IMR-90 (cell line): ENCODE measurements around the gene NTM. TPM values are rescaled to one million over a fixed set of nuclear protein-coding genes. Genes with fewer than 3 reads are reported as not detected.

Source experiments
- ATAC-seq: fragments of 200-7000 bp; cut with Tn5 transposase; 2 replicates; pipeline ENCODE4 v1.9.1; 2020; ENCODE audit warnings: low read depth, mild to moderate bottlenecking, moderate library complexity
- BruUV-seq: library from RNA; stranded (reverse); fragments of 400-500 nt; replicated peaks from 2 replicates; lab custom pipeline; 2021; lab: Mats Ljungman, UMichigan
- CTCF ChIA-PET: fragments of 300-600 bp; formaldehyde crosslinking; extraction: SDS; loops from one replicate; lab custom pipeline; 2021; ENCODE audit warnings: antibody characterized with exemption; lab: Yijun Ruan, JAX
- POLR2A ChIA-PET: fragments of 300-600 bp; sonication (Branson Sonifier 250); formaldehyde crosslinking; loops from one replicate; lab custom pipeline; 2022; ENCODE audit warnings: antibody characterized with exemption; ENCODE audit not compliant: unreplicated experiment; lab: Charles Lee
- DNase-seq: peaks from one replicate; pipeline ENCODE4 v3.0.0; 2013
- H2AFZ ChIP-seq: replicated peaks from 2 replicates; pipeline ENCODE3; 2013; ENCODE audit warnings: low read length, mild to moderate bottlenecking; ENCODE audit not compliant: poor library complexity
- H2AK5ac ChIP-seq: 2 replicates; pipeline ENCODE4 v1.6.1; 2013; ENCODE audit warnings: low read depth, low read length, inconsistent platforms
- H2AK9ac ChIP-seq: replicated peaks from 2 replicates; pipeline ENCODE3; 2013; ENCODE audit warnings: mild to moderate bottlenecking, low read depth, low read length, moderate library complexity; ENCODE audit not compliant: poor library complexity
- H2BK120ac ChIP-seq: 2 replicates; pipeline ENCODE4 v1.6.1; 2013; ENCODE audit warnings: low read depth, low read length, inconsistent platforms
- H2BK15ac ChIP-seq: 3 replicates; pipeline ENCODE4 v1.6.1; 2013; ENCODE audit warnings: low read depth, low read length, inconsistent platforms
- H2BK20ac ChIP-seq: 2 replicates; pipeline ENCODE4 v1.6.1; 2013; ENCODE audit warnings: low read depth, mild to moderate bottlenecking, inconsistent platforms, low read length, moderate library complexity
- H2BK5ac ChIP-seq: 2 replicates; pipeline ENCODE4 v1.6.1; 2013; ENCODE audit warnings: mild to moderate bottlenecking, low read depth, low read length, inconsistent platforms; ENCODE audit not compliant: poor library complexity, severe bottlenecking
- H3K14ac ChIP-seq: replicated peaks from 2 replicates; pipeline ENCODE4 v1.6.1; 2013; ENCODE audit warnings: low read depth, low read length, inconsistent platforms
- H3K18ac ChIP-seq: 2 replicates; pipeline ENCODE4 v1.6.1; 2013; ENCODE audit warnings: low read depth, low read length, control low read depth
- H3K23ac ChIP-seq: 2 replicates; pipeline ENCODE4 v1.6.1; 2013; ENCODE audit warnings: low read depth, low read length, inconsistent platforms
- H3K27ac ChIP-seq: 2 replicates; pipeline ENCODE4 v1.5.1; 2013; ENCODE audit warnings: mild to moderate bottlenecking, control low read depth, low read length; ENCODE audit not compliant: insufficient read depth
- H3K27me3 ChIP-seq: 2 replicates; pipeline ENCODE4 v1.6.1; 2013; ENCODE audit warnings: low read length; ENCODE audit not compliant: control insufficient read depth, insufficient read depth
- H3K36me3 ChIP-seq: 2 replicates; pipeline ENCODE4 v1.6.1; 2013; ENCODE audit warnings: low read length, mixed read lengths; ENCODE audit not compliant: control insufficient read depth, insufficient read depth
- H3K4ac ChIP-seq: 2 replicates; pipeline ENCODE4 v1.6.1; 2013; ENCODE audit warnings: low read depth, low read length, inconsistent platforms
- H3K4me1 ChIP-seq: 2 replicates; pipeline ENCODE4 v1.6.1; 2013; ENCODE audit warnings: low read length, mixed read lengths; ENCODE audit not compliant: control insufficient read depth, insufficient read depth
- H3K4me2 ChIP-seq: 2 replicates; pipeline ENCODE4 v1.6.1; 2013; ENCODE audit warnings: low read depth, mild to moderate bottlenecking, control low read depth, low read length, moderate library complexity
- H3K4me3 ChIP-seq: 2 replicates; pipeline ENCODE4 v1.5.1; 2013; ENCODE audit warnings: low read depth, mild to moderate bottlenecking, control low read depth, low read length, moderate library complexity; ENCODE audit not compliant: insufficient read depth
- H3K56ac ChIP-seq: 2 replicates; pipeline ENCODE4 v1.6.1; 2013; ENCODE audit warnings: low read length, inconsistent platforms; ENCODE audit not compliant: insufficient read depth; ENCODE audit errors: extremely low read depth
- H3K79me1 ChIP-seq, 2 experiments: 2 replicates each; pipeline ENCODE4 v1.6.1; 2013; ENCODE audit warnings: low read length in 2 of 2, inconsistent platforms in 1 of 2, low read depth in 1 of 2
- H3K9ac ChIP-seq: 2 replicates; pipeline ENCODE4 v1.6.1; 2013; ENCODE audit warnings: low read depth, low read length, control low read depth
- H3K9me1 ChIP-seq: 2 replicates; pipeline ENCODE4 v1.6.1; 2013; ENCODE audit warnings: low read length, inconsistent platforms; ENCODE audit not compliant: insufficient read depth
- H3K9me3 ChIP-seq: 2 replicates; pipeline ENCODE4 v1.6.1; 2013; ENCODE audit warnings: low read length; ENCODE audit not compliant: control insufficient read depth, insufficient read depth
- H4K20me1 ChIP-seq: 2 replicates; pipeline ENCODE4 v1.6.1; 2013; ENCODE audit warnings: low read length, inconsistent platforms; ENCODE audit not compliant: insufficient read depth
- H4K5ac ChIP-seq: 2 replicates; pipeline ENCODE4 v1.6.1; 2013; ENCODE audit warnings: mild to moderate bottlenecking, low read depth, low read length, control low read depth
- H4K8ac ChIP-seq, 2 experiments: 2 replicates each; pipeline ENCODE4 v1.6.1; 2013; ENCODE audit warnings: low read depth in 2 of 2, low read length in 2 of 2, control low read depth in 1 of 2, inconsistent platforms in 1 of 2
- H4K91ac ChIP-seq: 2 replicates; pipeline ENCODE4 v1.6.1; 2013; ENCODE audit warnings: low read depth, low read length, inconsistent platforms; ENCODE audit not compliant: insufficient read depth
- CEBPB ChIP-seq: IDR thresholded peaks from 2 replicates; pipeline ENCODE4 v1.6.1; 2012; ENCODE audit warnings: low read depth, low read length, improper control_type of control experiment
- CHD1 ChIP-seq: IDR thresholded peaks from 2 replicates; pipeline ENCODE4 v1.6.1; 2012; ENCODE audit warnings: low read depth, low read length, improper control_type of control experiment
- CTCF ChIP-seq: conservative IDR thresholded peaks from 2 replicates; pipeline ENCODE4 v1.5.1; 2012; ENCODE audit warnings: mild to moderate bottlenecking, low read depth, low read length, improper control_type of control experiment
- FOS ChIP-seq: fragments of 150-350 bp; IDR thresholded peaks from 2 replicates; pipeline ENCODE4 v1.6.1; 2016; ENCODE audit warnings: low read depth, low read length
- MAFK ChIP-seq: IDR thresholded peaks from 2 replicates; pipeline ENCODE4 v1.6.1; 2012; ENCODE audit warnings: low read depth, low read length, improper control_type of control experiment
- MAZ ChIP-seq: IDR thresholded peaks from 2 replicates; pipeline ENCODE4 v1.6.1; 2012; ENCODE audit warnings: low read depth, mild to moderate bottlenecking, low read length, improper control_type of control experiment, moderate library complexity, borderline replicate concordance
- MXI1 ChIP-seq: IDR thresholded peaks from 2 replicates; pipeline ENCODE4 v1.6.1; 2012; ENCODE audit warnings: low read depth, mild to moderate bottlenecking, low read length, moderate library complexity, borderline replicate concordance
- RCOR1 ChIP-seq: IDR thresholded peaks from 2 replicates; pipeline ENCODE4 v1.6.1; 2012; ENCODE audit warnings: mild to moderate bottlenecking, low read length, improper control_type of control experiment; ENCODE audit not compliant: insufficient replicate concordance
- SMC3 ChIP-seq: fragments of 150-350 bp; IDR thresholded peaks from 2 replicates; pipeline ENCODE4 v1.6.1; 2016; ENCODE audit warnings: low read depth, mild to moderate bottlenecking, antibody characterized with exemption, low read length, moderate library complexity
- WGBS, 2 experiments: methylation state at CpG; one replicate each; pipeline versions ENCODE4 v1.1.5 to v1.1.7; 2013; ENCODE audit warnings: missing lambda C conversion rate in 2 of 2; ENCODE audit not compliant: insufficient read length in 1 of 2; ENCODE audit errors: extremely low coverage in 2 of 2; 5-methylcytosine and 5-hydroxymethylcytosine counted together
- dilution Hi-C: fragments of 300-500 bp; cut with HindIII; formaldehyde crosslinking; loops from one replicate; pipeline ENCODE4 v1.14.3; 2018; ENCODE audit warnings: low sequenced_read_pairs; ENCODE audit not compliant: unreplicated experiment
- in situ Hi-C: fragments of 300-500 bp; cut with MboI; formaldehyde crosslinking; loops from 3 replicates; pipeline ENCODE4 v1.14.3; 2019; ENCODE audit warnings: low sequenced_read_pairs, inconsistent platforms, mixed read lengths
- intact Hi-C: fragments of 100-400 bp; cut with micrococcal nuclease; formaldehyde crosslinking; loops from 2 replicates; pipeline ENCODE4 v1.10.0; 2022
- polyA plus RNA-seq, 3 experiments: library from polyadenylated mRNA; depleted of rRNA; stranded (reverse); fragments of >200 nt; gene quantifications; 2 replicates each; pipeline ENCODE4 v1.2.3, GENCODE V29; 2012; ENCODE audit warnings: low replicate concordance in 1 of 3
- total RNA-seq: library from RNA; depleted of rRNA; stranded (reverse); fragments of >200 nt; gene quantifications from 2 replicates; pipeline ENCODE4 v1.2.3, GENCODE V29; 2012
- TF ChIP-seq, protein P1 (sequence below): fragments of 150-350 bp; IDR thresholded peaks from 2 replicates; pipeline ENCODE4 v1.6.1; 2017; ENCODE audit warnings: mild to moderate bottlenecking, antibody characterized with exemption, low read length, low read depth

Gene NTM
- total and polyA plus RNA-seq, 2 of the 4 experiments (the other 2 are of a cell fraction): 19.5 to 25.5 TPM

GRCh38 chr11:132335311-132335710 lies 964.9 kb downstream of the NTM start:
- TF ChIP-seq MXI1: no peak
- TF ChIP-seq FOS: no peak
- TF ChIP-seq MAFK: no peak
- TF ChIP-seq CEBPB: no peak
- no peak for TF ChIP-seq MAZ
- no peak for TF ChIP-seq SMC3
- TF ChIP-seq RCOR1: no peak
- TF ChIP-seq CTCF: no peak
- TF ChIP-seq, protein P1, sequence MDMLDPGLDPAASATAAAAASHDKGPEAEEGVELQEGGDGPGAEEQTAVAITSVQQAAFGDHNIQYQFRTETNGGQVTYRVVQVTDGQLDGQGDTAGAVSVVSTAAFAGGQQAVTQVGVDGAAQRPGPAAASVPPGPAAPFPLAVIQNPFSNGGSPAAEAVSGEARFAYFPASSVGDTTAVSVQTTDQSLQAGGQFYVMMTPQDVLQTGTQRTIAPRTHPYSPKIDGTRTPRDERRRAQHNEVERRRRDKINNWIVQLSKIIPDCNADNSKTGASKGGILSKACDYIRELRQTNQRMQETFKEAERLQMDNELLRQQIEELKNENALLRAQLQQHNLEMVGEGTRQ: no peak
- TF ChIP-seq CHD1: no peak
- H3K14ac ChIP-seq: no peak overlapping the region
- dilution Hi-C loops (no loop called here), intact Hi-C loops (no loop called here), in situ Hi-C loops (no loop called here)
- H2AK5ac ChIP-seq: no peak overlapping the region
- no peaks in the 10 kb centered on the region for H4K20me1 ChIP-seq
- H3K9me3 ChIP-seq: no peaks in the 10 kb centered on the region
- no peak overlapping the region for H3K4ac ChIP-seq
- H3K4me1 ChIP-seq: no peaks in the 10 kb centered on the region
- no peaks in the 10 kb centered on the region for H3K27me3 ChIP-seq
- no peak overlapping the region for H2BK5ac ChIP-seq
- ChIA-PET CTCF (no interaction called here), POLR2A (no interaction called here)
- H2BK20ac ChIP-seq: no peak overlapping the region
- no peak overlapping the region for H2AFZ ChIP-seq
- no peak overlapping the region for H3K4me2 ChIP-seq
- no peak overlapping the region for H4K91ac ChIP-seq
- H4K8ac ChIP-seq: no peak overlapping the region
- no peaks in the 10 kb centered on the region for H3K79me1 ChIP-seq
- no peak overlapping the region for H3K4me3 ChIP-seq
- no peak overlapping the region for H3K27ac ChIP-seq
- H2AK9ac ChIP-seq: no peak overlapping the region
- H3K56ac ChIP-seq: no peak overlapping the region
- H3K9ac ChIP-seq: no peak overlapping the region
- H2BK15ac ChIP-seq: no peak overlapping the region
- TSS peak; percentile 73 for BruUV-seq
- WGBS, 2 experiments: 91% methylated on average over 3 of the region's 14 CpGs; no CpG with 5 or more reads in 1 of the 2 experiments
- ATAC-seq (no peak), DNase-seq (no peak)
- no peak overlapping the region for H2BK120ac ChIP-seq
- no peak overlapping the region for H3K18ac ChIP-seq
- H3K36me3 ChIP-seq: no peaks in the 10 kb centered on the region
- no peak overlapping the region for H4K5ac ChIP-seq
- no peak overlapping the region for H3K23ac ChIP-seq
- H3K9me1 ChIP-seq: peaks cover 9% of the 10 kb centered on the region; the same call in 1 of the 2 replicates
